ENCODE measurements around the gene CFAP20. TPM values are rescaled to one million over a fixed set of nuclear protein-coding genes. Genes with fewer than 3 reads are reported as not detected.

The CFAP20 gene
- total and polyA plus RNA-seq, 4 donors = 22.1 to 30.6 (median 24.6) TPM

DNA sequence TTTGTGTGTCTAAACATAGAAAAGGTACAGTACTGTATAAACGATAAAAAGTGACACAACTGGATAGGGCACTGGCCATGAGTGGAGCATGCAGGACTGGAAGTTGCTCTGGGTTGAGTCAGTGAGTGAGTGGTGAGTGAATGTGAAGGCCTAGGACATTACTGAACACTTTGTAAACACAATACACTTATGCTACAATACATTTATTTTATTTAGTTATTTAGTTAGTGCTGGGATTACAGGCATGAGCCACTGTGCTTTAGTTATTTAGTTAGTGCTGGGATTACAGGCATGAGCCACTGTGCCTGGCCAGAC is 4.6 kb downstream of the CFAP20 start:
- TF ChIP-seq RXRA (IDR thresholded peaks at IDR 0.05) (no peak), GABPA (IDR thresholded peaks at IDR 0.05 in 1 of 2, conservative IDR thresholded peaks at IDR 0.05 in 1 of 2) (no peak), SP1 (IDR thresholded peaks at IDR 0.05) (no peak), TAF1 (conservative IDR thresholded peaks at IDR 0.05) (no peak), HNF4G (IDR thresholded peaks at IDR 0.05) (no peak), HNF4A (conservative IDR thresholded peaks at IDR 0.05) (no peak), FOXA2 (IDR thresholded peaks at IDR 0.05) (no peak), EGR1 (IDR thresholded peaks at IDR 0.05; ENCODE audit: low read depth in 2 of 2) (no peak), JUND (IDR thresholded peaks at IDR 0.05) (no peak), FOXA1 (IDR thresholded peaks at IDR 0.05) (no peak)
- TF ChIP-seq, protein P1, sequence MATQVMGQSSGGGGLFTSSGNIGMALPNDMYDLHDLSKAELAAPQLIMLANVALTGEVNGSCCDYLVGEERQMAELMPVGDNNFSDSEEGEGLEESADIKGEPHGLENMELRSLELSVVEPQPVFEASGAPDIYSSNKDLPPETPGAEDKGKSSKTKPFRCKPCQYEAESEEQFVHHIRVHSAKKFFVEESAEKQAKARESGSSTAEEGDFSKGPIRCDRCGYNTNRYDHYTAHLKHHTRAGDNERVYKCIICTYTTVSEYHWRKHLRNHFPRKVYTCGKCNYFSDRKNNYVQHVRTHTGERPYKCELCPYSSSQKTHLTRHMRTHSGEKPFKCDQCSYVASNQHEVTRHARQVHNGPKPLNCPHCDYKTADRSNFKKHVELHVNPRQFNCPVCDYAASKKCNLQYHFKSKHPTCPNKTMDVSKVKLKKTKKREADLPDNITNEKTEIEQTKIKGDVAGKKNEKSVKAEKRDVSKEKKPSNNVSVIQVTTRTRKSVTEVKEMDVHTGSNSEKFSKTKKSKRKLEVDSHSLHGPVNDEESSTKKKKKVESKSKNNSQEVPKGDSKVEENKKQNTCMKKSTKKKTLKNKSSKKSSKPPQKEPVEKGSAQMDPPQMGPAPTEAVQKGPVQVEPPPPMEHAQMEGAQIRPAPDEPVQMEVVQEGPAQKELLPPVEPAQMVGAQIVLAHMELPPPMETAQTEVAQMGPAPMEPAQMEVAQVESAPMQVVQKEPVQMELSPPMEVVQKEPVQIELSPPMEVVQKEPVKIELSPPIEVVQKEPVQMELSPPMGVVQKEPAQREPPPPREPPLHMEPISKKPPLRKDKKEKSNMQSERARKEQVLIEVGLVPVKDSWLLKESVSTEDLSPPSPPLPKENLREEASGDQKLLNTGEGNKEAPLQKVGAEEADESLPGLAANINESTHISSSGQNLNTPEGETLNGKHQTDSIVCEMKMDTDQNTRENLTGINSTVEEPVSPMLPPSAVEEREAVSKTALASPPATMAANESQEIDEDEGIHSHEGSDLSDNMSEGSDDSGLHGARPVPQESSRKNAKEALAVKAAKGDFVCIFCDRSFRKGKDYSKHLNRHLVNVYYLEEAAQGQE (IDR thresholded peaks at IDR 0.05) = no peak
- TF ChIP-seq, protein P2, sequence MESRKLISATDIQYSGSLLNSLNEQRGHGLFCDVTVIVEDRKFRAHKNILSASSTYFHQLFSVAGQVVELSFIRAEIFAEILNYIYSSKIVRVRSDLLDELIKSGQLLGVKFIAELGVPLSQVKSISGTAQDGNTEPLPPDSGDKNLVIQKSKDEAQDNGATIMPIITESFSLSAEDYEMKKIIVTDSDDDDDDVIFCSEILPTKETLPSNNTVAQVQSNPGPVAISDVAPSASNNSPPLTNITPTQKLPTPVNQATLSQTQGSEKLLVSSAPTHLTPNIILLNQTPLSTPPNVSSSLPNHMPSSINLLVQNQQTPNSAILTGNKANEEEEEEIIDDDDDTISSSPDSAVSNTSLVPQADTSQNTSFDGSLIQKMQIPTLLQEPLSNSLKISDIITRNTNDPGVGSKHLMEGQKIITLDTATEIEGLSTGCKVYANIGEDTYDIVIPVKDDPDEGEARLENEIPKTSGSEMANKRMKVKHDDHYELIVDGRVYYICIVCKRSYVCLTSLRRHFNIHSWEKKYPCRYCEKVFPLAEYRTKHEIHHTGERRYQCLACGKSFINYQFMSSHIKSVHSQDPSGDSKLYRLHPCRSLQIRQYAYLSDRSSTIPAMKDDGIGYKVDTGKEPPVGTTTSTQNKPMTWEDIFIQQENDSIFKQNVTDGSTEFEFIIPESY (IDR thresholded peaks at IDR 0.05) = no peak
- TF ChIP-seq, protein P3, sequence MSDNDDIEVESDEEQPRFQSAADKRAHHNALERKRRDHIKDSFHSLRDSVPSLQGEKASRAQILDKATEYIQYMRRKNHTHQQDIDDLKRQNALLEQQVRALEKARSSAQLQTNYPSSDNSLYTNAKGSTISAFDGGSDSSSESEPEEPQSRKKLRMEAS (IDR thresholded peaks at IDR 0.05) = no peak
- TF ChIP-seq, protein P4, sequence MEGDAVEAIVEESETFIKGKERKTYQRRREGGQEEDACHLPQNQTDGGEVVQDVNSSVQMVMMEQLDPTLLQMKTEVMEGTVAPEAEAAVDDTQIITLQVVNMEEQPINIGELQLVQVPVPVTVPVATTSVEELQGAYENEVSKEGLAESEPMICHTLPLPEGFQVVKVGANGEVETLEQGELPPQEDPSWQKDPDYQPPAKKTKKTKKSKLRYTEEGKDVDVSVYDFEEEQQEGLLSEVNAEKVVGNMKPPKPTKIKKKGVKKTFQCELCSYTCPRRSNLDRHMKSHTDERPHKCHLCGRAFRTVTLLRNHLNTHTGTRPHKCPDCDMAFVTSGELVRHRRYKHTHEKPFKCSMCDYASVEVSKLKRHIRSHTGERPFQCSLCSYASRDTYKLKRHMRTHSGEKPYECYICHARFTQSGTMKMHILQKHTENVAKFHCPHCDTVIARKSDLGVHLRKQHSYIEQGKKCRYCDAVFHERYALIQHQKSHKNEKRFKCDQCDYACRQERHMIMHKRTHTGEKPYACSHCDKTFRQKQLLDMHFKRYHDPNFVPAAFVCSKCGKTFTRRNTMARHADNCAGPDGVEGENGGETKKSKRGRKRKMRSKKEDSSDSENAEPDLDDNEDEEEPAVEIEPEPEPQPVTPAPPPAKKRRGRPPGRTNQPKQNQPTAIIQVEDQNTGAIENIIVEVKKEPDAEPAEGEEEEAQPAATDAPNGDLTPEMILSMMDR (IDR thresholded peaks at IDR 0.05; ENCODE audit: low read depth, low read length, missing input control) = no peak
- TF ChIP-seq, protein P5, sequence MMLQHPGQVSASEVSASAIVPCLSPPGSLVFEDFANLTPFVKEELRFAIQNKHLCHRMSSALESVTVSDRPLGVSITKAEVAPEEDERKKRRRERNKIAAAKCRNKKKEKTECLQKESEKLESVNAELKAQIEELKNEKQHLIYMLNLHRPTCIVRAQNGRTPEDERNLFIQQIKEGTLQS (IDR thresholded peaks at IDR 0.05) = no peak
- Histone ChIP-seq H3K4me3 (ENCODE audit: low read depth in 1 of 3, low read length in 3 of 3) (no peak overlapping the region), H3K36me3 (ENCODE audit: control insufficient read depth in 4 of 4, insufficient read depth in 3 of 4, low read depth in 1 of 4, low read length in 3 of 4) (no peaks in the 10 kb centered on the region), H3K27ac (ENCODE audit: low read depth in 1 of 2, low read length in 2 of 2) (no peak overlapping the region), H3K4me1 (ENCODE audit: control insufficient read depth in 4 of 4, insufficient read depth in 4 of 4, low read length in 3 of 4) (peaks cover 7 to 72% (median 63%) of the 10 kb centered on the region in 4 donors), H3K27me3 (ENCODE audit: control insufficient read depth in 4 of 4, insufficient read depth in 4 of 4, low read length in 3 of 4) (no peaks in the 10 kb centered on the region), H3K9ac (ENCODE audit: low read depth in 1 of 2, low read length in 2 of 2) (no peak overlapping the region), H3K9me3 (ENCODE audit: control insufficient read depth in 4 of 4, low read length in 3 of 4) (no peaks in the 10 kb centered on the region)
- DNase-seq (ENCODE audit: low spot score) = no peak
- WGBS = 20% methylated on average over 1 of the region's 1 CpG

Measured in liver (tissue), 9 donors.